Measurements from ENCODE around the gene ZNF385A. TPM values are rescaled to one million over a fixed set of nuclear protein-coding genes. Genes with fewer than 3 reads are reported as not detected.

Gene ZNF385A
- total RNA-seq, 1 experiment from 2014 or later: 5.7 TPM

DNA sequence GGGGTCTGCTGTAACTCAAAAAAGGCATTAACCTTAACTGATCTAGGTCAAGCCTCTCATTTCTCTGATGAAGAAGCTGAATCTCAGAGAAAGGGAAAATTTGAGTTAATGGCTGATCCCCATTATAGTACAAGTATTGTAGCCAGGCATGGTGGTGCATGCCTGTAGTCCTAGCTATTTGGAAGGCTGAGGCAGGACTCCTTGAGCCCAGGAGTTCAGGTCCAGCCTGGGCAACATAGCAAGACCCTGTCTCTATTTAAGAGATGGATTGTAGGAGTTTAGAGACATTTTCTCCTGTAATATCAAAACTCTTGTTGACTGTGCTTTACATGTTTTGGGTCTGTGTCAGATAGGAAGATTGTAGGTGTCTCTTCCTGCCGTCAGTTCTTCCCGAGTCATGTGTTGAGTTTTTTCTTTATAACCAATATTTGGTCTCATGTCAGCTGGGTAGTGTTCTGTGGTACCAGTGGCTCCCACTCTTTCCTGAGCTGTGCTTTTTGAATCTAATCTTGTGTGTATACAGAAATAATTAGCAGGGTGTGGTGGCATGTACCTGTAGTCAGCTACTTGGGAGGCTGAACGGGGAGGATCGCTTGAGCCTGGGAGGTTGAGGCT is 51.0 kb downstream of the ZNF385A start:
- Mint-ChIP-seq H3K4me1 (peaks cover 18 to 21% of the 10 kb centered on the region in 2 experiments), H3K36me3 (ENCODE audit: insufficient read depth in 1 of 3, low read depth in 3 of 3) (peaks cover 0 to 2% (median 0%) of the 10 kb centered on the region in 3 experiments; a peak in 2 of 7 replicates), H3K9me3 (no peaks in the 10 kb centered on the region), H3K27me3 (ENCODE audit: low read depth) (no peaks in the 10 kb centered on the region), H3K27ac (no peak overlapping the region), H3K4me3 (no peak overlapping the region)
- Histone ChIP-seq H3K14ac (ENCODE audit: insufficient read depth, low read length) (no peak overlapping the region), H3K79me1 (ENCODE audit: insufficient read depth, low read depth, low read length, poor library complexity, severe bottlenecking) (no peaks in the 10 kb centered on the region), H3K27me3 (ENCODE audit: insufficient read depth, low read length) (no peaks in the 10 kb centered on the region; the same call in 1 of the 2 replicates), H3K9ac (ENCODE audit: extremely low read depth, insufficient read length, low read length) (no peak overlapping the region), H3K18ac (ENCODE audit: insufficient read length, low read depth, low read length) (no peak overlapping the region), H4K8ac (replicated peaks; ENCODE audit: insufficient read length, low read depth, low read length) (no peak overlapping the region), H3K56ac (ENCODE audit: insufficient read length, low read depth, low read length) (no peak overlapping the region), H2AK5ac (ENCODE audit: insufficient read length, low read length) (no peak overlapping the region), H3K27ac (ENCODE audit: insufficient read length, low read depth, low read length) (no peak overlapping the region), H4K5ac (ENCODE audit: insufficient read length, low read depth, low read length) (no peak overlapping the region), H2BK20ac (ENCODE audit: low read depth, low read length, poor library complexity, severe bottlenecking) (no peak overlapping the region), H3K4me2 (ENCODE audit: insufficient read depth, insufficient read length, low read length) (no peak overlapping the region), H3K9me3 (ENCODE audit: control insufficient read depth, low read depth, low read length) (no peaks in the 10 kb centered on the region), H4K20me1 (ENCODE audit: control insufficient read depth, insufficient read depth, insufficient read length) (no peaks in the 10 kb centered on the region), H3K23me2 (ENCODE audit: insufficient read length, low read depth, low read length, poor library complexity, severe bottlenecking) (no peaks in the 10 kb centered on the region), H2BK12ac (ENCODE audit: insufficient read length, low read depth, low read length) (no peak overlapping the region), H2BK120ac (ENCODE audit: low read depth, low read length, poor library complexity, severe bottlenecking) (no peak overlapping the region), H2AFZ (ENCODE audit: low read length) (no peak overlapping the region), H3K4me1 (ENCODE audit: insufficient read depth, low read length) (no peaks in the 10 kb centered on the region), H4K91ac (ENCODE audit: insufficient read length, low read depth, low read length) (no peak overlapping the region), H2BK5ac (ENCODE audit: insufficient read length, low read length) (no peak overlapping the region), H3K23ac (ENCODE audit: insufficient read length, low read depth, low read length) (no peak overlapping the region), H3K79me2 (ENCODE audit: insufficient read depth, low read length) (no peaks in the 10 kb centered on the region; the same call in 1 of the 2 replicates), H3T11ph (ENCODE audit: low read length) (no peak overlapping the region), H3K4ac (ENCODE audit: low read depth, low read length) (no peak overlapping the region), H2BK15ac (ENCODE audit: low read depth, low read length) (no peak overlapping the region)
- no peak for DNase-seq
- no CpG with 5 or more reads among the region's 4 CpGs for WGBS (ENCODE audit: extremely low coverage, insufficient read length, low lambda C conversion rate)
- TF ChIP-seq, protein P1, sequence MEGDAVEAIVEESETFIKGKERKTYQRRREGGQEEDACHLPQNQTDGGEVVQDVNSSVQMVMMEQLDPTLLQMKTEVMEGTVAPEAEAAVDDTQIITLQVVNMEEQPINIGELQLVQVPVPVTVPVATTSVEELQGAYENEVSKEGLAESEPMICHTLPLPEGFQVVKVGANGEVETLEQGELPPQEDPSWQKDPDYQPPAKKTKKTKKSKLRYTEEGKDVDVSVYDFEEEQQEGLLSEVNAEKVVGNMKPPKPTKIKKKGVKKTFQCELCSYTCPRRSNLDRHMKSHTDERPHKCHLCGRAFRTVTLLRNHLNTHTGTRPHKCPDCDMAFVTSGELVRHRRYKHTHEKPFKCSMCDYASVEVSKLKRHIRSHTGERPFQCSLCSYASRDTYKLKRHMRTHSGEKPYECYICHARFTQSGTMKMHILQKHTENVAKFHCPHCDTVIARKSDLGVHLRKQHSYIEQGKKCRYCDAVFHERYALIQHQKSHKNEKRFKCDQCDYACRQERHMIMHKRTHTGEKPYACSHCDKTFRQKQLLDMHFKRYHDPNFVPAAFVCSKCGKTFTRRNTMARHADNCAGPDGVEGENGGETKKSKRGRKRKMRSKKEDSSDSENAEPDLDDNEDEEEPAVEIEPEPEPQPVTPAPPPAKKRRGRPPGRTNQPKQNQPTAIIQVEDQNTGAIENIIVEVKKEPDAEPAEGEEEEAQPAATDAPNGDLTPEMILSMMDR (conservative IDR thresholded peaks at IDR 0.05): no peak
